Measurements from ENCODE around the gene PLPP4.

Gene PLPP4

GRCh38 chr10:120572307-120572706 lies 115.3 kb downstream of the PLPP4 start:
- no peak overlapping the region for H3K27ac ChIP-seq
- TF ChIP-seq, protein P1, sequence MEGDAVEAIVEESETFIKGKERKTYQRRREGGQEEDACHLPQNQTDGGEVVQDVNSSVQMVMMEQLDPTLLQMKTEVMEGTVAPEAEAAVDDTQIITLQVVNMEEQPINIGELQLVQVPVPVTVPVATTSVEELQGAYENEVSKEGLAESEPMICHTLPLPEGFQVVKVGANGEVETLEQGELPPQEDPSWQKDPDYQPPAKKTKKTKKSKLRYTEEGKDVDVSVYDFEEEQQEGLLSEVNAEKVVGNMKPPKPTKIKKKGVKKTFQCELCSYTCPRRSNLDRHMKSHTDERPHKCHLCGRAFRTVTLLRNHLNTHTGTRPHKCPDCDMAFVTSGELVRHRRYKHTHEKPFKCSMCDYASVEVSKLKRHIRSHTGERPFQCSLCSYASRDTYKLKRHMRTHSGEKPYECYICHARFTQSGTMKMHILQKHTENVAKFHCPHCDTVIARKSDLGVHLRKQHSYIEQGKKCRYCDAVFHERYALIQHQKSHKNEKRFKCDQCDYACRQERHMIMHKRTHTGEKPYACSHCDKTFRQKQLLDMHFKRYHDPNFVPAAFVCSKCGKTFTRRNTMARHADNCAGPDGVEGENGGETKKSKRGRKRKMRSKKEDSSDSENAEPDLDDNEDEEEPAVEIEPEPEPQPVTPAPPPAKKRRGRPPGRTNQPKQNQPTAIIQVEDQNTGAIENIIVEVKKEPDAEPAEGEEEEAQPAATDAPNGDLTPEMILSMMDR (conservative IDR thresholded peaks at IDR 0.05), result no peak

DNA sequence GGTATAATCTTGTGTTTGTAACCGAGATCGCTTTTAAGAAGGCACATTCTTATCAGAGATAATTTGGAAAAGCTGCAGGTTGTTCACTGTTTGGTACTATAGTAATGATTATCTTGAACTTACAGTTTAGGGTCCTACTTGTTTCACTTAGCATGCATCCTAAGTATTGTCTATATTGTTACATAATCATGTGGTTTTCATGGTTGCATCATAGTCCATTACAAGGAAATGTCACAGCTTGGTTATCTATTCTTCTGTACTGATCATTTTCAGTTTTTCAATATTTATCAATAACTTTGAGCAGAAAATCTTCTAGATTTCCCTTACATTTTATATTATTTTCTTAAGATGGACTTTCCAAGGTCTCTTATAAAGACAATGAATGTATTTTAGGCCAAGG lies 116.3 kb downstream of the PLPP4 start:
- TF ChIP-seq, protein P1 (conservative IDR thresholded peaks at IDR 0.05), result no peak
- no peak overlapping the region for H3K27ac ChIP-seq

- H3K27ac ChIP-seq, result no peak overlapping the region
- TF ChIP-seq, protein P1 (conservative IDR thresholded peaks at IDR 0.05), result no peak
Measured at GRCh38 chr10:120574981-120575380, 118.0 kb downstream of the PLPP4 start.

GRCh38 chr10:120575411-120575810 lies 118.4 kb downstream of the PLPP4 start:
- H3K27ac ChIP-seq, result no peak overlapping the region
- TF ChIP-seq, protein P1 (conservative IDR thresholded peaks at IDR 0.05), result no peak

GRCh38 chr10:120578134-120578533 lies 121.1 kb downstream of the PLPP4 start:
- H3K27ac ChIP-seq, result no peak overlapping the region
- TF ChIP-seq, protein P1 (conservative IDR thresholded peaks at IDR 0.05), result no peak

GRCh38 chr10:120578890-120579289 lies 121.9 kb downstream of the PLPP4 start:
- TF ChIP-seq, protein P1 (conservative IDR thresholded peaks at IDR 0.05), result no peak
- no peak overlapping the region for H3K27ac ChIP-seq

DNA sequence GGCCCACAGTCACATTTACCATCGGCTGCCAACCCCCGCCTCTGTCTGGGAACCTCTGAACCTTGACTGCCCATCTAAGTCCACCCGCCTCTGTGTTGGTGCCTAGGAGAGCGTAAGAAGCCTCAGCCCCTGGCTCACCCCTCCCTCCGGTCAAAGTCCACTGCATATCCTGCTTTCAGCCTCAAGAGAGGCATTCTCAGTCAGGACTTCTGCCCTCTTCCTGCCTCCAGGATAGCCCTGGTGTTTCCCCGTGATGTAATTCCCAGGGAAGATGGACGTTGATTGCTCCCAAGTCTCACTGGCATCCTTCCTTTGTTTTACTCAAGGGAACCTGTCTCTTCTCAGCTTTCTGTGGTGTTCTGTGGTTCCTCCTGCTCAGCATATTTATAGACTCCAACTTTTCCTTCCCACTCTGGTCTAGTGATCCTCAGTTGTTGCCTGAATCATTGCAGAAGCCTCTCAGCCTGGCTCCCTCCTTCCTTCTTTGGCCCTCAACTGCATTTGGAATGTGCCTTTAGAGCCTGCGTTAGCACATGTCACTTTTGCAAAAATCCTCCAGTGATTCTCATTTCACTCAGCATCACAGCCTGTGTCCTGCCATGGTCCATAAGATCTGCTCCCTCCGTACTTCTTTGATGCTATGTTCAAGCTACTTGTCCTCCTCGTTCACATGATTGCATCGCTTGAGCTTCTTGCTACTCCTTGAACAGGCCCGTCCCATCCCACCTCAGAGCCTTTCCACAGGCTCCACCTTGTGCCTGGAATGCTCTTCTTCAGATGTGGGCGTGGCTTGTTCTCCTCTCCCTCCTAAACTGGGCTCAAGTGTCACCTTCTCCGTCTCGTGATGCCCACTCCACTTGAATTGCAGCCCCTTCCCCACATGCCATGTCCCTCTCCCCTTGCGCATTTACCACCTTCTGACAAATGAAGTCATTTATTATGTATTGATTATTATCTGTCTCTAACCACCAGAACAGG lies 124.2 kb downstream of the PLPP4 start:
- H3K27ac ChIP-seq, result no peak overlapping the region
- TF ChIP-seq, protein P1 (conservative IDR thresholded peaks at IDR 0.05), result no peak
